Adrenal gland (tissue), 12 donors: Measurements from ENCODE around the gene ATP9B. TPM values are rescaled to one million over a fixed set of nuclear protein-coding genes. Genes with fewer than 3 reads are reported as not detected.
A peak's percentile ranks its signal among the peaks of the same experiment; 100 is the strongest.

Source experiments
- DNase-seq, 7 donors: peaks; one replicate each; pipeline ENCODE4 v3.0.0-alpha.2; 2019 to 2020
- H3K27ac ChIP-seq, 5 donors: fragments of 200-600 bp; sonication (generic) in 4 of 5; 1 replicate in 3 of 5; 2 replicates in 2 of 5; pipeline versions ENCODE4 v1.5.1 to v1.8.0; 2016 to 2020; ENCODE audit warnings: mild to moderate bottlenecking in 1 of 5
- H3K27me3 ChIP-seq: fragments of 200-600 bp; 2 replicates; pipeline ENCODE4 v1.8.0; 2021
- H3K36me3 ChIP-seq, 2 donors: fragments of 200-600 bp; replicated peaks in 1 of 2; 1 replicate in 1 of 2; 2 replicates in 1 of 2; pipeline versions ENCODE4 v1.5.1 to v1.8.0; 2018 to 2022
- H3K4me1 ChIP-seq, 2 donors: fragments of 200-600 bp; replicated peaks in 1 of 2; 1 replicate in 1 of 2; 2 replicates in 1 of 2; pipeline versions ENCODE4 v1.5.1 to v1.8.0; 2018 to 2021
- H3K4me3 ChIP-seq, 4 donors: fragments of 200-600 bp; sonication (generic) in 3 of 4; one replicate each; pipeline ENCODE4 v1.5.1; 2016 to 2018
- H3K9me3 ChIP-seq, 3 donors: fragments of 200-600 bp; sonication (generic) in 1 of 3; replicated peaks in 1 of 3; 1 replicate in 2 of 3; 2 replicates in 1 of 3; pipeline versions ENCODE4 v1.5.1 to v1.8.0; 2016 to 2021
- POLR2A ChIP-seq, 2 donors: fragments of 450-650 bp; IDR thresholded peaks; one replicate each; pipeline ENCODE4 v1.6.1; 2017; ENCODE audit warnings: antibody characterized with exemption in 2 of 2, mild to moderate bottlenecking in 2 of 2, moderate library complexity in 1 of 2
- WGBS, 4 donors: extraction: QIAGEN DNeasy Blood & Tissue Kit in 2 of 4; methylation state at CpG; one replicate each; pipeline versions ENCODE4 v1.1.5 to v1.1.7; 2013 to 2017; 5-methylcytosine and 5-hydroxymethylcytosine counted together
- intact Hi-C, 2 donors: fragments of 100-400 bp; cut with DNase I; formaldehyde crosslinking; loops; one replicate each; pipeline versions ENCODE4 v1.14.1 to v1.15.0; 2022 to 2023
- polyA plus RNA-seq, 3 donors: library from polyadenylated mRNA; stranded (reverse); fragments of 200-250 nt in 2 of 3; fragments of 350-450 nt in 1 of 3; fragmentation: Illumina TruSeq in 1 of 3; extraction: RNeasy Lipid Tissue Mini Kit (QIAGEN cat#74804) in 1 of 3; gene quantifications; one replicate each; pipeline ENCODE4 v1.2.3, GENCODE V29; 2013 to 2014
- total RNA-seq, 9 donors: library from RNA; depleted of rRNA in 4 of 9; stranded (reverse); fragments of >200 nt in 4 of 9; fragments of 120-200 nt in 1 of 9; fragmentation: NEBNext Ultra II Directional in 1 of 9; extraction: Animal tissue kit (Norgen Biotek cat#: 25700) in 1 of 9; gene quantifications; one replicate each; pipeline versions ENCODE4 v1.1.0 to v1.2.4, GENCODE V29; 2013 to 2023
- TF ChIP-seq, protein P1 (sequence below), 6 experiments: fragments of 450-650 bp in 4 of 6; fragments of 200-600 bp in 2 of 6; sonication (generic) in 1 of 6; IDR thresholded peaks; 1 replicate in 5 of 6; 2 replicates in 1 of 6; pipeline versions ENCODE4 v1.5.1 to v1.8.0; 2016 to 2021; ENCODE audit warnings: antibody characterized with exemption in 6 of 6, mild to moderate bottlenecking in 2 of 6, moderate library complexity in 1 of 6
- donor health status: healthy with polysubstance abuse.
- donor health status: Bipolar disorder and iron deficiency.
- donor health status: DM: yes; HTN: yes; CAD: no.
- donor health status: DM: no; HTN: no; CAD: no.
- donor health status: DM: no; HTN: no; CAD: no.
- donor health status: DM: yes; HTN: yes; CAD: no.

ATP9B gene
- total and polyA plus RNA-seq, 12 donors: 16.3 to 36.0 (median 27.7) TPM

DNA sequence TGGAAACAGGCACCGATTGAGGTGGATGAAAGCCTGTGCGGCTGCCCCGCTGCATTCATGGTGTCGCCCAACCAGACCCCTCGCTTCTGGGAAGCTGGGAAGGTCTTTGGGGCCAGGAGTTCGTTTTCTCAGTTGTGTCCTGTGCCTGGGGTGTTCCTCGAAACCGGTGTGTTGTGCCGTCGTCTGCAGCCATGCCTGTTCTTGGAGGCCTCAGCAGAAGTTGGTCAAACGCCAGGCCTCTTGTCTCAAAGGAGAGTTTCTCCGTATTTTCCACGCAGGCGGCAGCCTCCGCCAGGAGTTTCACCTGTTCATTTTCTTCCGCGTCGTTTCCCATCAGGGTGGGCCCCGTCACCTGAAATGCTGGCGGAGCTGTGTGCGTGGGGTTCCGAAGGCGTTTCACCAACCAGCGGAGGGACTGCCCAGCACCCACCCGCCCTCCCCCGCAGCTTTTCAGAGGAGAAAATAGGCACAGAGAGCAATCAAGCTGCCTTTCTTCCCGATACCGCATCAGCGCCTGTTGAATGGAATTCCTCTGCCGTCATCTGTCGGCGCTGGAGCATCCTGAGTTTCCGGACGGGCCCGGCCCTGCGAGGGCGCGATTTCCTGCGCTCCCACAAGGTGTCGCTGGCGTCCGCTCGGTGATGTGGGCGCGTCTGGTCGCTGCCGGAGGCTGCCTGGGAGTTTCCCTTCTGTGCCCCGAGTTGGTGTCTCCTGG is 309.5 kb downstream of the ATP9B start:
- WGBS, 4 donors: 53 to 86% (median 55%) methylated on average over 26 to 48 of the region's 48 CpGs
- Histone ChIP-seq H3K36me3 (peaks cover 0 to 8% of the 10 kb centered on the region in 2 donors), H3K4me1 (no peaks in the 10 kb centered on the region), H3K9me3 (no peaks in the 10 kb centered on the region), H3K27me3 (no peaks in the 10 kb centered on the region), H3K27ac (no peak overlapping the region), H3K4me3 (no peak overlapping the region)
- TF ChIP-seq POLR2A (IDR thresholded peaks at IDR 0.05): no peak
- TF ChIP-seq, protein P1, sequence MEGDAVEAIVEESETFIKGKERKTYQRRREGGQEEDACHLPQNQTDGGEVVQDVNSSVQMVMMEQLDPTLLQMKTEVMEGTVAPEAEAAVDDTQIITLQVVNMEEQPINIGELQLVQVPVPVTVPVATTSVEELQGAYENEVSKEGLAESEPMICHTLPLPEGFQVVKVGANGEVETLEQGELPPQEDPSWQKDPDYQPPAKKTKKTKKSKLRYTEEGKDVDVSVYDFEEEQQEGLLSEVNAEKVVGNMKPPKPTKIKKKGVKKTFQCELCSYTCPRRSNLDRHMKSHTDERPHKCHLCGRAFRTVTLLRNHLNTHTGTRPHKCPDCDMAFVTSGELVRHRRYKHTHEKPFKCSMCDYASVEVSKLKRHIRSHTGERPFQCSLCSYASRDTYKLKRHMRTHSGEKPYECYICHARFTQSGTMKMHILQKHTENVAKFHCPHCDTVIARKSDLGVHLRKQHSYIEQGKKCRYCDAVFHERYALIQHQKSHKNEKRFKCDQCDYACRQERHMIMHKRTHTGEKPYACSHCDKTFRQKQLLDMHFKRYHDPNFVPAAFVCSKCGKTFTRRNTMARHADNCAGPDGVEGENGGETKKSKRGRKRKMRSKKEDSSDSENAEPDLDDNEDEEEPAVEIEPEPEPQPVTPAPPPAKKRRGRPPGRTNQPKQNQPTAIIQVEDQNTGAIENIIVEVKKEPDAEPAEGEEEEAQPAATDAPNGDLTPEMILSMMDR (IDR thresholded peaks at IDR 0.05): peak; percentile 66 to 92 (median 83)
- intact Hi-C loops: loop anchor here in 1 of 2 donors (2.0 kb wide), 1 partner anchor 264 kb away; no protein-coding TSS in a partner anchor
- DNase-seq: peak; percentile 47 to 83 (median 70)

DNA sequence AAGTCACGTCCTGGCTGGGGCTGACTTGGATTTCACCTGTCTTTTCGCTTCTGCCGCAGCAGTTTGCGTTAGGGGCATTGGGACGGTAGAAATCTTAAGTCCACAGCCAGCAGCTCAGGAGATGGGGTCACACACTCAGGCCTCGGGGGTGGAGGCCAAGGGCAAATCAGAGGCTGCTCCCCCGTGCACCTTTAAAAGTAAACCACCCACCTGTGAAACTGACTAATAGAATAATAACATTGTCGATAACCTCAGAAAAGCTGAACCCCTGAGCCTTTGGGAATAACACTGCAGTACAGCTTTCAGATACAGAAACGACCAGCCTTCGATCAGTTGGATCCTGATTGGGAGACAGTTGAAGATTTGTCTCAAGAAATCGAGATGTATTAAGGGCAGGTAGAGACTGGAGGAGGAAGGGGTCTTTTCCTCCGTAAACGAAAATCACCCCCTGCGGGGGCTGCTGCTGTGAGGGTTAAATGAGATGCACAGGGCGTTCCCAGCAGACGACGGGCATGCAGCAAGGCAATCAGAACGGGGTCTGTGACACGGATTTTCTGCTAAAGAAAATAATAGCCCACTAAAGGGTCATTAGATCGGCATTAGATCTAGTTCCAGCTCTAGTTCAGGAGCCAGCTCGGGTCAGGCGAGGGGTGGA is 310.2 kb downstream of the ATP9B start:
- 72 to 77% (median 75%) methylated on average over 19 to 22 of the region's 22 CpGs for WGBS, 4 donors
- TF ChIP-seq, protein P1 (IDR thresholded peaks at IDR 0.05): no peak
- TF ChIP-seq POLR2A (IDR thresholded peaks at IDR 0.05): no peak
- Histone ChIP-seq H3K4me1 (no peaks in the 10 kb centered on the region), H3K4me3 (no peak overlapping the region), H3K27me3 (no peaks in the 10 kb centered on the region), H3K27ac (no peak overlapping the region), H3K9me3 (no peaks in the 10 kb centered on the region), H3K36me3 (peaks cover 0 to 8% of the 10 kb centered on the region in 2 donors)
- intact Hi-C loops: loop anchor here in 1 of 2 donors (2.0 kb wide), 1 partner anchor 263 kb away; no protein-coding TSS in a partner anchor
- no peak for DNase-seq

DNA sequence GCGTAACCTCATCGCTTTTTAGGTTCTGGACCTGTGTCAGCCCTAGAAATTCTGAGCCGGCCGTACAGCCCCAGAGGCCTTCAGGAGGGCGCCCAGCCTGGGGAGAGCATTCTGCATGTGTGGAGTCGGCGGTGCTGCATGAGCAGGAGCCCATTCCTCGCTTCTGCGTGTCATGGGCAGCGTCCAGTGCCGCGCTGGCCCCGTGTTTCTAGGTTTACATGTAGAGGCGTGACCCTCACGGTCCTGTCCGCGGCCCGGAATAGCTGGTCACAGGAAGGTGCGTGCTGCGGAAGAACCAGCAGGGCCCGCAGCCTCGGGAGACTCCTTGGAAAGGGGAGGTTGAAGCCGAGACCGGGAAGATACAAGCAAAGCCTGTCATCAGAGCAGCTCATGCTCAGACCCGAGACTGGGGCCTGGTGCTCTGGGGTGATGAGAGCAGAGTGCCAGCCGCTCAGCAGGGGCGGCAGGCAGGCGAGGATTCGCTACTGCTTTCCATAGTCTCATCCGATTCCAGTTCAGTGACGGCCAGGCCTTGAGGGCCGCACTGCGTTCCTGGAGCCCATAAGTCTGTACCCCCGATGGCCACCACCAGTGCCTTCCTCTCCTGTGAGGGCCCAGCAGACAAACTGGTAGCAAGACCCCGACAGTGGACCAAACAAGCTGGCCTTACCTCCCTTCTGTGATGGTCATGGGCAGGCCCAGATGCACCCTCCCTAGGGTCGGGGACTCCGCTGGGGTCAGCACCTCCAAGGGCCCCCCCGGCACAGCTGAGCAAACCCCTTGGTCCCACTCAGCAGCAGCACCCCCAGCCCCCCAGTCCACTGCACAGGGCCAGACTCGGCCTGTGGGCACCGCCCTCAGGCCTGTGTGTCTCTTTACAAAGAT is 311.0 kb downstream of the ATP9B start:
- no peaks in the 10 kb centered on the region for H3K9me3 ChIP-seq

More for the DNA sequence above, 311.0 kb downstream of the ATP9B start:
- no peaks in the 10 kb centered on the region for H3K4me1 ChIP-seq
- peak in 2 of 7 donors; percentile 24 to 50 for DNase-seq
- no peak overlapping the region for H3K4me3 ChIP-seq
- WGBS, 4 donors: 89 to 92% (median 91%) methylated on average over 5 to 40 of the region's 40 CpGs
- intact Hi-C loops: loop anchor here (2.0 to 10.0 kb wide), 5 partner anchors 65 to 263 kb away; no protein-coding TSS in a partner anchor
- H3K27ac ChIP-seq: no peak overlapping the region
- H3K36me3 ChIP-seq: peaks cover 0 to 8% of the 10 kb centered on the region in 2 donors
- TF ChIP-seq, protein P1 (IDR thresholded peaks at IDR 0.05): no peak
- TF ChIP-seq POLR2A (IDR thresholded peaks at IDR 0.05): no peak
- no peaks in the 10 kb centered on the region for H3K27me3 ChIP-seq
